ENCODE data around the gene CD320. TPM values are rescaled to one million over a fixed set of nuclear protein-coding genes. Genes with fewer than 3 reads are reported as not detected.

CD320 gene
- total and polyA plus RNA-seq, 10 of the 15 experiments (the other 5 are each of a cell fraction or from before 2014, with no cell fraction given), result 1.1 to 134 (median 46.5) TPM

DNA sequence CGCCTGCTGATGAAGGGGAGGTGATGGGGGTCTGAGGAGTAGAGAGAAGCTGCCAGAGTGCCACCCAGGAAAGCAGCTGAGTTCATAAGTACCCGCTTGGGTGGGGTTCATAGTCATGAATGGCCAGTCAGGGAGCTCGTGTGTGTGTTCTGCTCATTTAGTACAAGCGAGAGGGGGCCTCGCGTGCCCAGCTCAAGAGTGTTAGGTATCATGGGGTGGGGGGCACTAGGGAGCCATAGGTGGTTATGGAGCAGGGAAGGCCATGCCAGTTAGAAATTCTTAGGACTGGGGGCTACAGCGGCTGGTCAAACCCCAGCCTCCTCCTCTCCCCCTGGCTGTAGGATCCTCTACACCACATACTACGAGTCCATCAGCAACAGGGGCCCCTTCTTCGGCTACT, 46.8 kb downstream of the CD320 start (continued):
- TF ChIP-seq, protein P1, sequence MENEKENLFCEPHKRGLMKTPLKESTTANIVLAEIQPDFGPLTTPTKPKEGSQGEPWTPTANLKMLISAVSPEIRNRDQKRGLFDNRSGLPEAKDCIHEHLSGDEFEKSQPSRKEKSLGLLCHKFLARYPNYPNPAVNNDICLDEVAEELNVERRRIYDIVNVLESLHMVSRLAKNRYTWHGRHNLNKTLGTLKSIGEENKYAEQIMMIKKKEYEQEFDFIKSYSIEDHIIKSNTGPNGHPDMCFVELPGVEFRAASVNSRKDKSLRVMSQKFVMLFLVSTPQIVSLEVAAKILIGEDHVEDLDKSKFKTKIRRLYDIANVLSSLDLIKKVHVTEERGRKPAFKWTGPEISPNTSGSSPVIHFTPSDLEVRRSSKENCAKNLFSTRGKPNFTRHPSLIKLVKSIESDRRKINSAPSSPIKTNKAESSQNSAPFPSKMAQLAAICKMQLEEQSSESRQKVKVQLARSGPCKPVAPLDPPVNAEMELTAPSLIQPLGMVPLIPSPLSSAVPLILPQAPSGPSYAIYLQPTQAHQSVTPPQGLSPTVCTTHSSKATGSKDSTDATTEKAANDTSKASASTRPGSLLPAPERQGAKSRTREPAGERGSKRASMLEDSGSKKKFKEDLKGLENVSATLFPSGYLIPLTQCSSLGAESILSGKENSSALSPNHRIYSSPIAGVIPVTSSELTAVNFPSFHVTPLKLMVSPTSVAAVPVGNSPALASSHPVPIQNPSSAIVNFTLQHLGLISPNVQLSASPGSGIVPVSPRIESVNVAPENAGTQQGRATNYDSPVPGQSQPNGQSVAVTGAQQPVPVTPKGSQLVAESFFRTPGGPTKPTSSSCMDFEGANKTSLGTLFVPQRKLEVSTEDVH (IDR thresholded peaks at IDR 0.05; ENCODE audit: low read depth, partially characterized antibody), result no peak
- TF ChIP-seq RFX5 (IDR thresholded peaks at IDR 0.05; ENCODE audit: low read depth, low read length) (no peak), MTA2 (IDR thresholded peaks at IDR 0.05; ENCODE audit: low read depth) (no peak)

DNA sequence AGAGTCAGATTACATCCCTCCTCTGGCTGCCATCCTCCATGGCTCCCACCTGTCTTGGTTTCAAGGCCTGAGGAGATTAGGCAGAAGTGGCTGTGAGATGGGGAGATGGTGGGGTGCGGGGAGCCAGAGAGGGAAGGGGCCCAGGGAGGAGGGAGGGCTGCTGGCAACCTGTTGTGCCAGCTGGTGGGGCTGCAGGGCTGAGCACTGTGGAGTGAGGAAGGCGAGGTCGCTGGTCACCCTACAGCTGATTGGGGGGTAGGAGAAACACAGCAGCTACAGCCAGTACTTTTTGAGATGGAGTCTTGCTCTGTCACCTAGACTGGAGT, 48.3 kb downstream of the CD320 start:
- no TSS peak for BruUV-seq (replicated peaks)
- TF ChIP-seq RAD51 (IDR thresholded peaks at IDR 0.05) (no peak), WRNIP1 (IDR thresholded peaks at IDR 0.05; ENCODE audit: borderline replicate concordance, low read depth, low read length) (no peak), SMARCA5 (IDR thresholded peaks at IDR 0.05) (no peak), SMAD1 (IDR thresholded peaks at IDR 0.05; ENCODE audit: low read depth, partially characterized antibody) (no peak), SREBF2 (IDR thresholded peaks at IDR 0.05; ENCODE audit: low read length) (no peak), ZZZ3 (IDR thresholded peaks at IDR 0.05; ENCODE audit: control insufficient read depth, insufficient read length, low read depth) (no peak), EZH2 (IDR thresholded peaks at IDR 0.05; ENCODE audit: borderline replicate concordance, control insufficient read depth, low read depth, low read length) (no peak), DPF2 (IDR thresholded peaks at IDR 0.05) (no peak), CBX3 (IDR thresholded peaks at IDR 0.05; ENCODE audit: borderline replicate concordance, low read depth) (no peak), SIN3A (IDR thresholded peaks at IDR 0.05; ENCODE audit: low read depth, low read length) (no peak), PML (IDR thresholded peaks at IDR 0.05; ENCODE audit: low read length) (no peak), BCL11A (IDR thresholded peaks at IDR 0.05; ENCODE audit: low read depth, low read length) (no peak), MYC (IDR thresholded peaks at IDR 0.05; ENCODE audit: insufficient read depth, insufficient read length, insufficient replicate concordance, low read length, severe bottlenecking) (no peak)
- H3K4me3 ChIP-seq, result no peak overlapping the region
- no peak for FAIRE-seq
- H3K36me3 ChIP-seq (ENCODE audit: control insufficient read depth in 2 of 2, insufficient read depth in 2 of 2, low read length in 1 of 2), result peaks cover 14 to 26% of the 10 kb centered on the region in 2 experiments; a peak in 3 of 4 replicates
- no peaks in the 10 kb centered on the region for H3K79me2 ChIP-seq (ENCODE audit: control insufficient read depth, insufficient read depth, low read length)
- ChIA-PET RAD21 (ENCODE audit: unreplicated experiment) (no interaction called here), CTCF (interaction anchor here (0.6 kb wide), 1 partner anchor 200 kb away, joined by 4 read pairs; no protein-coding TSS in a partner anchor), POLR2A (interaction anchor here (0.7 kb wide), 1 partner anchor 75 kb away, joined by 5 read pairs; no protein-coding TSS in a partner anchor), SMC1A (ENCODE audit: uncharacterized antibody, unreplicated experiment) (no interaction called here)
- no peaks in the 10 kb centered on the region for H4K20me1 ChIP-seq (ENCODE audit: control insufficient read depth, insufficient read depth)
- no peak for ATAC-seq
- 80% methylated on average over 3 of the region's 3 CpGs for WGBS (ENCODE audit: insufficient coverage, insufficient replicate concordance, low lambda C conversion rate, missing lambda C conversion rate)
- H3K4me2 ChIP-seq (ENCODE audit: control insufficient read depth, insufficient read depth), result no peak overlapping the region
- H3K9ac ChIP-seq (ENCODE audit: control insufficient read depth, insufficient read depth, low read length), result no peak overlapping the region
- in situ Hi-C loops (cut with MboI) (loop anchor here (10.0 kb wide), 2 partner anchors 245 to 315 kb away; partner anchors contain the start of gene TIMM44), intact Hi-C loops (cut with micrococcal nuclease; ENCODE audit: unreplicated experiment) (no loop called here)
- no peaks in the 10 kb centered on the region for H3K27me3 ChIP-seq (replicated peaks in 1 of 2; ENCODE audit: control insufficient read depth in 2 of 2, insufficient read depth in 2 of 2, low read length in 1 of 2)
- H3K4me1 ChIP-seq (ENCODE audit: control insufficient read depth, insufficient read depth, low read length), result no peaks in the 10 kb centered on the region
- DNase-seq (ENCODE audit: low read depth, low spot score), result no peak
- no peaks in the 10 kb centered on the region for H3K9me3 ChIP-seq (replicated peaks; ENCODE audit: control insufficient read depth, insufficient read depth, low read length)
- H3K27ac ChIP-seq (ENCODE audit: control insufficient read depth, insufficient read depth), result no peak overlapping the region
- H2AFZ ChIP-seq (ENCODE audit: control insufficient read depth, low read depth, low read length), result no peak overlapping the region
